Fibroblast of lung (primary cell): ENCODE data around the gene LGI1.

Source experiments
- CTCF ChIP-seq, 2 donors: IDR thresholded peaks in 1 of 2; conservative IDR thresholded peaks in 1 of 2; 1 replicate in 1 of 2; 2 replicates in 1 of 2; pipeline ENCODE4 v1.5.1; 2011 to 2012; ENCODE audit warnings: low read length in 2 of 2, control low read depth in 1 of 2, inconsistent platforms in 1 of 2, low read depth in 1 of 2, mild to moderate bottlenecking in 1 of 2
- EZH2 ChIP-seq: IDR thresholded peaks from 2 replicates; pipeline ENCODE4 v1.5.1; 2012; ENCODE audit warnings: low read length, control low read depth, mild to moderate bottlenecking; ENCODE audit errors: missing control alignments

- TF ChIP-seq CTCF (conservative IDR thresholded peaks at IDR 0.05 in 1 of 2, IDR thresholded peaks at IDR 0.05 in 1 of 2; ENCODE audit: low read depth in 1 of 2, low read length in 2 of 2) (no peak), EZH2 (no peak)
Observed at GRCh38 chr10:93806903-93807302, 49.2 kb downstream of the LGI1 start.
